ENCODE measurements around the gene IDUA.

The IDUA gene

GRCh38 chr4:1018147-1019020, 31.5 kb downstream of the IDUA start:
- no peak for DNase-seq

GRCh38 chr4:1019320-1019719, 32.5 kb downstream of the IDUA start:
- DNase-seq, result no peak

GRCh38 chr4:1019729-1020470, 33.1 kb downstream of the IDUA start:
- DNase-seq, result no peak

- DNase-seq, result no peak
Measured at GRCh38 chr4:1021386-1022050, 34.7 kb downstream of the IDUA start.

GRCh38 chr4:1022051-1022738, 35.4 kb downstream of the IDUA start:
- no peak for DNase-seq

- no peak for DNase-seq
Measured at GRCh38 chr4:1022739-1023066, 35.9 kb downstream of the IDUA start.

- DNase-seq, result no peak
Measured at GRCh38 chr4:1023075-1023640, 36.3 kb downstream of the IDUA start.

GRCh38 chr4:1023895-1024740, 37.3 kb downstream of the IDUA start:
- DNase-seq, result no peak

- DNase-seq, result no peak
Measured at GRCh38 chr4:1024882-1025545, 38.2 kb downstream of the IDUA start.

- no peak for DNase-seq
Measured at GRCh38 chr4:1026115-1026514, 39.3 kb downstream of the IDUA start.

- DNase-seq, result no peak
Measured at GRCh38 chr4:1027219-1027914, 40.5 kb downstream of the IDUA start.

- no peak for DNase-seq
Measured at GRCh38 chr4:1027915-1028238, 41.0 kb downstream of the IDUA start.

GRCh38 chr4:1028574-1029220, 41.9 kb downstream of the IDUA start:
- DNase-seq, result no peak

- DNase-seq, result no peak
Measured at GRCh38 chr4:1029529-1029928, 42.7 kb downstream of the IDUA start.

GRCh38 chr4:1030031-1030430, 43.2 kb downstream of the IDUA start:
- DNase-seq, result no peak

- no peak for DNase-seq
Measured at GRCh38 chr4:1030559-1030958, 43.7 kb downstream of the IDUA start.

GRCh38 chr4:1031346-1031745, 44.5 kb downstream of the IDUA start:
- no peak for DNase-seq

GRCh38 chr4:1031956-1032795, 45.3 kb downstream of the IDUA start:
- DNase-seq, result no peak

- DNase-seq, result no peak
Measured at GRCh38 chr4:1032861-1033260, 46.0 kb downstream of the IDUA start.

All from activated T-cell treated with anti-CD3 and anti-CD28 coated beads for 4 hours (primary cell).